Osteoblast (primary cell): Measurements from ENCODE around the gene TSACC. TPM values are rescaled to one million over a fixed set of nuclear protein-coding genes. Genes with fewer than 3 reads are reported as not detected.

ENCODE experiments used
- DNase-seq: peaks from one replicate; pipeline ENCODE4 v3.0.0; 2011; ENCODE audit warnings: low spot score, mixed read lengths; ENCODE audit not compliant: insufficient read length; ENCODE audit errors: missing footprints
- H2AFZ ChIP-seq: 2 replicates; pipeline ENCODE4 v1.6.0; 2011; ENCODE audit warnings: mild to moderate bottlenecking, low read length
- H3K27ac ChIP-seq: 2 replicates; pipeline ENCODE4 v1.5.1; 2011; ENCODE audit warnings: mild to moderate bottlenecking, low read depth, low read length, moderate library complexity
- H3K27me3 ChIP-seq: 2 replicates; pipeline ENCODE4 v1.6.0; 2012; ENCODE audit warnings: mild to moderate bottlenecking, control low read depth, inconsistent platforms, low read length, moderate library complexity; ENCODE audit not compliant: insufficient read depth
- H3K36me3 ChIP-seq: 2 replicates; pipeline ENCODE4 v1.5.1; 2011; ENCODE audit warnings: mild to moderate bottlenecking, low read length, control low read depth, moderate library complexity; ENCODE audit not compliant: insufficient read depth
- H3K4me1 ChIP-seq: 2 replicates; pipeline ENCODE4 v1.5.1; 2011; ENCODE audit warnings: mild to moderate bottlenecking, low read length, control low read depth, moderate library complexity; ENCODE audit not compliant: insufficient read depth
- H3K4me2 ChIP-seq: 2 replicates; pipeline ENCODE4 v1.6.0; 2011; ENCODE audit warnings: mild to moderate bottlenecking, low read length; ENCODE audit not compliant: insufficient read depth
- H3K4me3 ChIP-seq: fragments of 200-600 bp; sonication (generic); 3 replicates; pipeline ENCODE4 v1.5.1; 2012; ENCODE audit warnings: mild to moderate bottlenecking, low read length, inconsistent platforms; ENCODE audit not compliant: insufficient read depth
- H3K79me2 ChIP-seq: 2 replicates; pipeline ENCODE4 v1.6.0; 2012; ENCODE audit warnings: mild to moderate bottlenecking, low read length, control low read depth, inconsistent platforms; ENCODE audit not compliant: insufficient read depth
- H3K9me3 ChIP-seq: 2 replicates; pipeline ENCODE4 v1.5.1; 2011; ENCODE audit warnings: low read depth, low read length, control low read depth
- H4K20me1 ChIP-seq: 2 replicates; pipeline ENCODE4 v1.6.0; 2012; ENCODE audit warnings: mild to moderate bottlenecking, low read length, control low read depth; ENCODE audit not compliant: insufficient read depth
- total RNA-seq: library from RNA; depleted of rRNA; stranded (reverse); fragments of >200 nt; gene quantifications from 2 replicates; pipeline ENCODE4 v1.2.3, GENCODE V29; 2012
- TF ChIP-seq, protein P1 (sequence below): IDR thresholded peaks from 2 replicates; pipeline ENCODE4 v1.5.1; 2011; ENCODE audit warnings: mild to moderate bottlenecking, low read depth, low read length, moderate library complexity; ENCODE audit errors: extremely low read depth

The TSACC gene
- total RNA-seq, 1 donor = 0.36 TPM

DNA sequence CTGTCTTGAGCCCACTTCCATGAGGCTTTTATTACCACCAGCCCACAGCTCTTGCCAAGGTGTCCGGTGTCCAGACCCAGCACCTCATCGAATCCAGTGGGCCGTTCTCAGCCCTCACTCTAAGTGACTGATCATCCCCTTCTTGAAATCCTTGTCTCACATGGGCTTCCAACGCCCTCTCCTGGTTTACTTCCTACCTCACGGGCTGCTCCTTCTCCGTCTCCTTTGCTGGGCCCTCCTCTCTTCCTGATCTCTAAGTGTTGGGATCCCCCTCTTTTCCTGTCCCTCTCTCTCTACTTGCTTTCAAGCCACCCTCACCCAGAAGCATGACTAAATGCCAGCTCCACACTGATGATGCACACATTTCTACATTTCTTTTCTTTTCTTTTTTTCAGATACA, 21.6 kb downstream of the TSACC start:
- no peaks in the 10 kb centered on the region for H3K4me1 ChIP-seq
- H3K4me2 ChIP-seq = no peak overlapping the region
- TF ChIP-seq, protein P1, sequence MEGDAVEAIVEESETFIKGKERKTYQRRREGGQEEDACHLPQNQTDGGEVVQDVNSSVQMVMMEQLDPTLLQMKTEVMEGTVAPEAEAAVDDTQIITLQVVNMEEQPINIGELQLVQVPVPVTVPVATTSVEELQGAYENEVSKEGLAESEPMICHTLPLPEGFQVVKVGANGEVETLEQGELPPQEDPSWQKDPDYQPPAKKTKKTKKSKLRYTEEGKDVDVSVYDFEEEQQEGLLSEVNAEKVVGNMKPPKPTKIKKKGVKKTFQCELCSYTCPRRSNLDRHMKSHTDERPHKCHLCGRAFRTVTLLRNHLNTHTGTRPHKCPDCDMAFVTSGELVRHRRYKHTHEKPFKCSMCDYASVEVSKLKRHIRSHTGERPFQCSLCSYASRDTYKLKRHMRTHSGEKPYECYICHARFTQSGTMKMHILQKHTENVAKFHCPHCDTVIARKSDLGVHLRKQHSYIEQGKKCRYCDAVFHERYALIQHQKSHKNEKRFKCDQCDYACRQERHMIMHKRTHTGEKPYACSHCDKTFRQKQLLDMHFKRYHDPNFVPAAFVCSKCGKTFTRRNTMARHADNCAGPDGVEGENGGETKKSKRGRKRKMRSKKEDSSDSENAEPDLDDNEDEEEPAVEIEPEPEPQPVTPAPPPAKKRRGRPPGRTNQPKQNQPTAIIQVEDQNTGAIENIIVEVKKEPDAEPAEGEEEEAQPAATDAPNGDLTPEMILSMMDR = peak; percentile 54
- H3K9me3 ChIP-seq = no peaks in the 10 kb centered on the region
- H3K4me3 ChIP-seq = no peak overlapping the region
- no peak for DNase-seq
- H2AFZ ChIP-seq = no peak overlapping the region
- no peaks in the 10 kb centered on the region for H3K36me3 ChIP-seq
- no peak overlapping the region for H3K27ac ChIP-seq
- no peaks in the 10 kb centered on the region for H3K79me2 ChIP-seq
- peaks cover 31% of the 10 kb centered on the region for H3K27me3 ChIP-seq
- H4K20me1 ChIP-seq = no peaks in the 10 kb centered on the region

GRCh38 chr1:156360534-156360933, 22.2 kb downstream of the TSACC start:
- TF ChIP-seq, protein P1 = no peak
- Histone ChIP-seq H3K79me2 (no peaks in the 10 kb centered on the region), H3K36me3 (no peaks in the 10 kb centered on the region), H4K20me1 (no peaks in the 10 kb centered on the region), H3K27me3 (peaks cover 31% of the 10 kb centered on the region), H3K27ac (no peak overlapping the region), H3K4me2 (no peak overlapping the region), H3K4me1 (no peaks in the 10 kb centered on the region), H3K9me3 (no peaks in the 10 kb centered on the region), H3K4me3 (no peak overlapping the region), H2AFZ (no peak overlapping the region)
- no peak for DNase-seq

DNA sequence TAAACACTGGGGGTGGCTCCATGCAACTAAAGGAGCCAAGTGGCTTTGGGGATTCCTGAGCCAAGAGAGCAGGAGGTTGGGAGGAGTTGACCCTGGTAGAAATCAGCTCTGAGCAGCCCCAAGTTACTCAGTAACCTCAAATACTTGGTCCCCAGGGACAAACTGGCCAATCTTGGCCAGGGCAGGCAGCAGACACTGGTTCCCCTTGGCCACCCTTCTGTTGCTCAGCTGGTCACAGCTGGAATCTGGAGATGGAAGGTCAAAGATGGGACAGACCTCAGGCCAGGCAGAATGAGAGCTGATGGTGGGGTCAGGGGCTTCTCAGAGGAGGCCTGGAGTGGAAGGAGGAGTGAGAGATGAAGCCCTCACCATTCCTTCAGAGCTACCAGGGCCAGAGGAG, 27.4 kb downstream of the TSACC start:
- H3K36me3 ChIP-seq = no peaks in the 10 kb centered on the region
- peaks cover 33% of the 10 kb centered on the region for H3K27me3 ChIP-seq
- H3K4me3 ChIP-seq = no peak overlapping the region
- TF ChIP-seq, protein P1 = no peak
- DNase-seq = no peak
- no peaks in the 10 kb centered on the region for H4K20me1 ChIP-seq
- H3K4me2 ChIP-seq = no peak overlapping the region
- no peak overlapping the region for H2AFZ ChIP-seq
- peaks cover 7% of the 10 kb centered on the region for H3K4me1 ChIP-seq
- H3K27ac ChIP-seq = no peak overlapping the region
- H3K79me2 ChIP-seq = no peaks in the 10 kb centered on the region
- H3K9me3 ChIP-seq = no peaks in the 10 kb centered on the region

DNA sequence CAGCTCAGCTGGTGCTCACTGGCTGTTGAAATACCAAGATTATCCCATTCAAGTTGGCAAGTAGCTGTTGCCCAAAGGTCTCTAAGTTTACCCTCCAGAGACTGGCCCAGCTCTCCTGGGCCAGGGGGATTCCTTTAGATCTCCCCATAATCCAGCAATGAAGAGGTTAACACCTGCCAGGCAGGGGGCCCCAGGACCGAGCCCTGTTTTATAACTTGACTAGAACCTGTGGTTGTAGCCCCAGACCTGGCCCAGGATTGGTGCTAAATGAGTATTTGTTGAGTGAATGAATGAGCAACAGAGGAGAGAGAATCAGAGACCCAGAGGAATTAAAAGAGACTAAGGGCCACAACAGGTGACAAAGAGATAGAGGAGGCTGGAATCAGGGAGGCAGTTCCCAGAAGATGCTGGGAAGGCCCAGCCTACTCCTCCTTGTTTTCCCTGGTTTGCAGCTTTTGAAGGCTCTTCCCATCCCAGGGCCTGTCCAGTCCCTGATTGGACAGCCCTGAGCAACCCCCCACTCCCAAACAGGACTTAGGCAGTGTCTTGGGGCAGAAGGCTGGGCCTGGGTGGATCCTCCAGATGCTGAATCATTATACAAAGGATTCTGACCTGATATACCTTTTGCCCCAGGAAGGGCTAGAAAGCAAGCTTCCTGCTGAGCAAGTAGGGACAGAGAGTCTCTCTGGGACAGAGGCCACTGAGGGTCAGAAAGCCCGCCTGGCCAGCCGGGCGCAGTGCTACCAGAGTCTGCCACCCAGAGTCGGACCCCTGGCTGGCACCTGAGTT, 28.2 kb downstream of the TSACC start:
- H4K20me1 ChIP-seq = no peaks in the 10 kb centered on the region
- DNase-seq = no peak
- TF ChIP-seq, protein P1 = no peak
- no peaks in the 10 kb centered on the region for H3K9me3 ChIP-seq
- no peaks in the 10 kb centered on the region for H3K36me3 ChIP-seq
- no peak overlapping the region for H3K27ac ChIP-seq
- peaks cover 33% of the 10 kb centered on the region for H3K27me3 ChIP-seq
- H3K4me3 ChIP-seq = no peak overlapping the region
- H3K4me2 ChIP-seq = no peak overlapping the region
- peaks cover 7% of the 10 kb centered on the region for H3K4me1 ChIP-seq
- H3K79me2 ChIP-seq = no peaks in the 10 kb centered on the region
- H2AFZ ChIP-seq = no peak overlapping the region
